ENCODE results near the gene DDX54.

DDX54 gene

DNA sequence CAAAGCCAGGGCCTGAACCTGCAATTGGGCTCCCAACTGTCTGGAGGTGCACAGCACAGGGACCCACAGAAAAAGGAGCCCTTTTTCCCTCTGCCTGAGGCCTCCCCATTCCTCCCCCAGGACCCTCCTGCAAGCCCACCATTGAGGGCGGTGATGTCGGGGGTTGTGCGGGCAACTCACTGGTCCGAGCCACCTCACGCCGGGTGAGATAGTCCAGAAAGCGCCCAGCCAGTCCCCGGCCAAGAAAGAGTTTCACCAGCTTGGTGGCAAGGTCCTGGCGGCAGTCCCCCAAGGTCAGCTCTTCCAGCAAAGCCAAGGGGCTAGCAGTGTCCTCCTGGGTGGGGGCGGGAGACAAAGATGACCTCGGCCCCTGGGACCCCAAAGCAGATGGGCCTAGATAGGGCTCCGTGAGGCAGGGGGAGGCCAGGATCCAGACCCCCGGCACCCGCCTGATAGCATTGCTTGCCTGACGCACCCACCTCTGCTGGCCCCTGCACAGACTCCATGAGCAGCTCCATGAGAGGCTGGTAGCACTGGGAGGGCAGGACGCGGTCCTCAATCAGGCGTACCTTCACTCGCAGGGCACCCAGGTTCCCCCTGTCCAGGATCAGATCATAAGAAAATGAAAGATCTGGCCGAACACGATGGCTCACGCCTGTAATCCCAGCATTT is 69.7 kb downstream of the DDX54 start:
- DNase-seq = no peak

DNA sequence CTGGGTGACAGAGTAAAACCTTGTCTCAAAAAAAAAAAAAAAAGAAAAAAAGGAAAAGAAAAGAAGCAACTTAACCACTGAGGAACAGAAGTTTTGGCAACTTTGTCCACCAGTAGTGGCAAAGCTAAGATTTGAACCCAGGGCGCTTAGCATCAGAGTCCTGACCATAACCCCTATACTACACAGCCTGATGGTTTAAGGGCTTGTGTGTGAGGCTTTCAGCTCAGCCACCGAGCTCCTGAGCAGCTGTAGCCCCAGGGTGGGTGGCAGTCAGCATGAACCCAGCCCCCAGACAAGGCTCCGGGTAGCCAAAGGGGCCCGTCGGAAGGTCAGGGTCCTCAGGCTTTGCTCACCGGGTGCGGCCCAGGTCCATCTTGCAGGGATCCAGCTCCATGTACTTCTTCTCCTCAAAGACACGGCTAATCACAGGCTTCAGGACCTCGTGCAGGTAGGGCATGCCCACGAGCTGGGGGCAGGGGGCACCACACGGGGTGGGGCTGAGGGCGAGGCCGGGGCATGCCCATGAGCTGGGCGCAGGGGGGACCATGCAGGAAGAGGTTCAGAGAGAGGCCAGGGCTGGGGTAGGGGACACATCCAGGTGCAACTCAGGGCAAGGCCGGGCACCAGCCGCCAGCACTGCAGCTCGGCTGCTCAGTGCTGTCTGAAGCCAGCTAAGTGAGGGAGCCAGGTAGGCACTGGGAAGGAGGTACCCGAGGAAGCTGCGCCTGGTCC is 70.7 kb downstream of the DDX54 start:
- no peak for DNase-seq

DNA sequence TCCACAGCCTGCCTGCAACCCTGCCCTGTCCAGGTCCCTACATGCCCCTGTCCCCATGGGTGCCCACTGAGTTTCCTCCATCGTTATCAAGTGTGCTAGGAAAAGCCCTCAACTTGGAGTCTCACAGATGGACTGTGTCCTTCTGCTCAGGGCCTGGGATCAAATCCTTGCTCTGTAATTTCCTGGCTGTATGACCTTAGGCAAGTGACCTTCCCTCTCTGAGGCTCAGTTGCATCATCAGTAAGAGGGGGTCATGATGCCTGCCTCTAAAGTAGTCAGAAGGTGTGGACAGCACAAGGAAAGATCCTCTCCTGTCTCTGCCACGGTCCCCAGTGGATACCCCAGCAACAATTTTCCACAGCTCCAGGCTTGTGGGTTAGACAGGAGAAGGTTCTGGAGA is 71.9 kb downstream of the DDX54 start:
- DNase-seq = no peak

DNA sequence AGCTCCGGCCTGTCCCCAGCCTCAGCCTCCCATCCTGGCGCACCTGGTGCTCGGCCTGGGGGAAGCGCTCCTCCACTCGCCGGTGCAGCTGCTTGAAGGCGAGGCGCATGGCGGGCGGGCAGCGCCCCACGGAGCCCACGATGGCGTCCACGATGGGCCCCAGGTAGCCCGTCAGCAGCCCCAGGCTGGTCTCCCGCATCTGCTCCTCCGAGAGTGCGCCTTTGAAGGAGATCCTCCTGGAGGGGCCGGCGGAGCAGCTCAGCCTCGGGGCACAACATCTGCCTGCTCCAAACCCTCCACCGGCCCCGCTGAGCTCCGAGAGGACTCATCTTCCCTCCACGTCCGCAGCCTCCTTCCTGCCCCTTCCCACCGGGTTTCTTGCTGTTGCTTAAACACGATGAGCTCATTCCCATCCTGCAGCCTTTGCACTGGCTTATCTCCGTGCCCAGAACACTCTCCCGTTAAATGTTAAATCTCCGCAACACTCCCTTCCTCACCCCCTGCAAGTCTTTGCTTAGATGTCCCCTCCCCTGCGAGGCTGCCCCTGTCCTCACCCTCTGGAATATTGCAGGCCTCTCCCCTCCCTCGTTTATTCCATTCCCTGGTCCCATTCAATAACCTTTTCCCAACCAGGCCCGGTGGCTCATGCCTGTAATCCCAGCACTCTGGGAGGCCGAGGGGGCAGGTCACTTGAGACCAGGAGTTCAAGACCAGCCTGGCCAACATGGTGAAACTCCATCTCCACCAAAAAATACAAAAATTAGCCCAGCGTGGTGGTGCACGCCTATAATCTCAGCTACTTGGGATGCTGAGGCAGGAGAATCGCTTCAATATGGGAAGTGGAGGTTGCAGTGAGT is 73.0 kb downstream of the DDX54 start:
- DNase-seq = no peak

DNA sequence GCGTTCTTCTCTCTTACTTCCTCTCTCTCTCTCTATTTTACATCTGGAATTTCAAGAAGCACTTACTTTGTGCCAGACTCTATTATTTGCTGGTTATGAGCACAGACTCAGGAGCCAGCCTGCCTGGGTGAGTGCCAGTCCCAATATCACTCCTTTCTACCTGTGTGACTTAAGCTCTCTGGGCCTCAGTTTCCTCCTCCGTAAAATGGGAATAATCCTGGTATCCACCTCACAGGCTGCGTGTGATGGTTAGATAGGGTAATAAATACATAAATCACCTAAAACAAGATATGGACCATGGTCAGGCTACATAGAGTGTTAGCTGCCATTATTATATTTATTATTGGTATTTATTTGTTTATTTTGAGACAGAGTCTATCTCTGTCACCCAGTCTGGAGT is 74.0 kb downstream of the DDX54 start:
- no peak for DNase-seq

DNA sequence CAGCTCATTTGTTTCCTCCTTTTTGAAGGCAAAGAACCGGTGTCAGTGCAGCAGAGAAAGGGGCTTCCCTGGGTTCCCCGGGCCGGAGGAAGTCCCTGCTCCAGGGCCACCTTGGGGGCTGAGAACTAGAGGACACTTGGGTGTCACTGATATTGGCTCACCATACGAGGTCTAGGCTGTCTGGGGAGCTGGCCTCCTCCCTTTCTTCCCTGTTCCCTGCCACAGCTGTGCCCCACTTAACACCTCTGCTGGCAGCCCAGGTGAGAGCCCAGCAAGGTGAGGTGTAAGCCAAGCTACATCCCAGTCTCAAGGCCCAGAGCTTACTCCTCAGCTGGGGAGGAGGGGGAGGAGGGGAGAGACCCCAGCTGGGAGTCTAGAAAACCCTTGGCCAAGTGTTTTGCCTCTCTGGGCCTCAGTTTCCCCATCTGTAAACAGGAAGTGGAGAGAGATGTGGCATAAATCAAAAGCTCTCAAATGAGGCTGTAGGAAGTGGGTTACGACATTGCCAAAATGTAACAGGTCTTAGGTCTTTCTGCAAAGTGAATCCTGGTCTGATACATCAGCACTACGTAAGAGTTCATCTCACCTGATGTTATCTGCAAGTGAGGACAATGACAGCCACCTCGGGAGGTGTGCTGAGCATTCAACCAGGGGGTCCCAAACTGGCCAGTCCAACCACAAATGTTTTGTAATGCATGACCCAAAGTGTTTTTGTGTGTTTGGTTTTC is 75.2 kb downstream of the DDX54 start:
- no peak for DNase-seq

DNA sequence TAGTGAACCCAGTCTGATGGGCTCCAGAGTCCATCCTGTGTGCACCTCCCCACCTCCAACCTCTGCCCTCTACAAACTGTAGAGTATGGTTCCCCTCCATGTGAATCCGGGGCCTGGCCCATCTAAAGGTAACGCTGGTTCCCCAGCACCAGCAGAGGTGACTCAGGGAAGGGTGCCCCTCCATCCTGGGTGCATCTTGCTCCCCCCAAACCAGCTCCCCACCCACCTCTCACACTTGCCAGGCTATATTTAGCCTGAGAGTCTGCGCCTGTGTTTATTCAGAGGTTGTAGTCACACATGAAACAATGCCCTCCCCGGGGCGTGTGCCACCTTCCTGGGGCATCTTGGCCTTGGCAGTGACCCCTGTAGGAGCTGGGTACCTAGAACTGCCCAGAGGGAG is 75.9 kb downstream of the DDX54 start:
- no peak for DNase-seq

DNA sequence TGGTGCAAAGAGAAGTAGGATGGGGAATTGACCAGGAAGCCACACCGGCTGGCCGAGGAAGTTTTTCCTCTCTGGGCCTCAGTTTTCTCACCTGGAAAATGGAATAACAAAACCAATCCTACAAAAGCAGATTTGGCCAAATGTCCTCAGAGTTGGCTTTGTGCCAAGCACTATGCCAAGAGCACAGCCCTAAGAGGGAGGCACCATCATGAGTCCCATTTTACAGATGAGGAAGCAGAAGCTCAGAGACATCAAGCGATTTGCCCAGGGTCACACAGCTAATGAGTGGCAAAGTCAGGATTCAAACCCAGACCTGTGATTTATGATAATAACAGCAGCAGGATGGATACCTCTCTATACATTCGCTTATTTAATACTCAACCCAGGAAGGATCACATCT is 77.0 kb downstream of the DDX54 start:
- DNase-seq = no peak
